ENCODE results near the gene EFCAB10.

- TF ChIP-seq EZH2phosphoT487 (IDR thresholded peaks at IDR 0.05; ENCODE audit: borderline replicate concordance, low read length) (no peak), CTCF (IDR thresholded peaks at IDR 0.05; ENCODE audit: low read depth, low read length, poor library complexity, severe bottlenecking) (no peak)
These were observed 10.2 kb upstream of the EFCAB10 start for GRCh38 chr7:105591522-105591921.

Data from DOHH2 (cell line).